ENCODE data around the gene PRH2. TPM values are rescaled to one million over a fixed set of nuclear protein-coding genes. Genes with fewer than 3 reads are reported as not detected.

PRH2 gene
- total and polyA plus RNA-seq, 9 of the 15 experiments (the other 6 are each of a cell fraction or from before 2014, with no cell fraction given): 0.18 to 0.81 (median 0.24) TPM; not detected in 6

GRCh38 chr12:10901427-10901826 lies 27.6 kb upstream of the PRH2 start (continued):
- TF ChIP-seq ZNF592 (IDR thresholded peaks at IDR 0.05) (no peak), GABPB2 (CRISPR knock-in tag; conservative IDR thresholded peaks at IDR 0.05) (no peak), POLR2H (tag; IDR thresholded peaks at IDR 0.05; ENCODE audit: low read depth) (no peak), ARID1B (IDR thresholded peaks at IDR 0.05) (peak; percentile 49), ZNF347 (CRISPR knock-in tag; IDR thresholded peaks at IDR 0.05; ENCODE audit: low read depth) (no peak), ZBTB2 (IDR thresholded peaks at IDR 0.05) (no peak), POLR2AphosphoS5 (IDR thresholded peaks at IDR 0.05; ENCODE audit: control insufficient read depth, insufficient read depth, low read depth, low read length) (no peak), JUND (IDR thresholded peaks at IDR 0.05; ENCODE audit: borderline replicate concordance, low read depth, low read length) (peak; percentile 23; the same call in 1 of the 2 replicates), JUND (tag; IDR thresholded peaks at IDR 0.05; ENCODE audit: borderline replicate concordance, low read depth, low read length) (no peak), NFYB (IDR thresholded peaks at IDR 0.05; ENCODE audit: extremely low read depth, insufficient read length) (no peak), ZNF57 (CRISPR knock-in tag; IDR thresholded peaks at IDR 0.05) (no peak), NR2C2 (CRISPR knock-in tag; IDR thresholded peaks at IDR 0.05) (no peak), NR2C2 (tag; IDR thresholded peaks at IDR 0.05) (no peak), JUNB (CRISPR knock-in tag; conservative IDR thresholded peaks at IDR 0.05) (no peak), ASH1L (IDR thresholded peaks at IDR 0.05; ENCODE audit: borderline replicate concordance, low read depth, partially characterized antibody) (no peak), SREBF2 (CRISPR knock-in tag; IDR thresholded peaks at IDR 0.05) (no peak), PHF8 (IDR thresholded peaks at IDR 0.05; ENCODE audit: borderline replicate concordance, low read length) (no peak), SAFB2 (IDR thresholded peaks at IDR 0.05; ENCODE audit: borderline replicate concordance, low read depth, low read length, severe bottlenecking) (no peak), CBFA2T3 (IDR thresholded peaks at IDR 0.05) (peak; percentile 42), MAFG (tag; conservative IDR thresholded peaks at IDR 0.05) (no peak), HDGF (IDR thresholded peaks at IDR 0.05) (no peak), SMAD3 (CRISPR knock-in tag; conservative IDR thresholded peaks at IDR 0.05) (no peak)
- TF ChIP-seq, protein P1, sequence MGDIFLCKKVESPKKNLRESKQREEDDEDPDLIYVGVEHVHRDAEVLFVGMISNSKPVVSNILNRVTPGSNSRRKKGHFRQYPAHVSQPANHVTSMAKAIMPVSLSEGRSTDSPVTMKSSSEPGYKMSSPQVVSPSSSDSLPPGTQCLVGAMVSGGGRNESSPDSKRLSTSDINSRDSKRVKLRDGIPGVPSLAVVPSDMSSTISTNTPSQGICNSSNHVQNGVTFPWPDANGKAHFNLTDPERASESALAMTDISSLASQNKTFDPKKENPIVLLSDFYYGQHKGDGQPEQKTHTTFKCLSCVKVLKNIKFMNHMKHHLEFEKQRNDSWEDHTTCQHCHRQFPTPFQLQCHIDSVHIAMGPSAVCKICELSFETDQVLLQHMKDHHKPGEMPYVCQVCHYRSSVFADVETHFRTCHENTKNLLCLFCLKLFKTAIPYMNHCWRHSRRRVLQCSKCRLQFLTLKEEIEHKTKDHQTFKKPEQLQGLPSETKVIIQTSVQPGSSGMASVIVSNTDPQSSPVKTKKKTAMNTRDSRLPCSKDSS (IDR thresholded peaks at IDR 0.05; ENCODE audit: low read depth, partially characterized antibody): no peak
- TF ChIP-seq, protein P2, sequence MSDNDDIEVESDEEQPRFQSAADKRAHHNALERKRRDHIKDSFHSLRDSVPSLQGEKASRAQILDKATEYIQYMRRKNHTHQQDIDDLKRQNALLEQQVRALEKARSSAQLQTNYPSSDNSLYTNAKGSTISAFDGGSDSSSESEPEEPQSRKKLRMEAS (CRISPR knock-in tag; IDR thresholded peaks at IDR 0.05): no peak

Data from K562 (cell line).